Caco-2 (cell line): ENCODE results near the gene SPATS2L. TPM values are rescaled to one million over a fixed set of nuclear protein-coding genes. Genes with fewer than 3 reads are reported as not detected.
A peak's percentile ranks its signal among the peaks of the same experiment; 100 is the strongest.

Source experiments
- BruUV-seq: library from RNA; stranded (reverse); fragments of 400-500 nt; replicated peaks from 2 replicates; lab custom pipeline; 2021; lab: Mats Ljungman, UMichigan
- CTCF ChIA-PET: fragments of 300-600 bp; sonication (Branson Sonifier 250); formaldehyde crosslinking; loops from one replicate; lab custom pipeline; 2022; ENCODE audit warnings: antibody characterized with exemption; lab: Charles Lee
- POLR2A ChIA-PET: fragments of 300-600 bp; sonication (Branson Sonifier 250); formaldehyde crosslinking; loops from one replicate; lab custom pipeline; 2022; ENCODE audit warnings: antibody characterized with exemption; lab: Charles Lee
- DNase-seq, 2 experiments: peaks; one replicate each; pipeline versions ENCODE4 v3.0.0 to v3.0.0-alpha.2; 2020 to 2022
- H3K27me3 ChIP-seq: replicated peaks from 2 replicates; pipeline ENCODE4 v1.6.0; 2011; ENCODE audit warnings: low read length; ENCODE audit not compliant: control insufficient read depth, insufficient read depth
- H3K36me3 ChIP-seq: 2 replicates; pipeline ENCODE4 v1.5.1; 2011; ENCODE audit warnings: low read length; ENCODE audit not compliant: control insufficient read depth, insufficient read depth
- H3K4me1 ChIP-seq: fragments of 250-450 bp; sonication (Bioruptor Pico); 2 replicates; pipeline ENCODE4 v1.5.1; 2020; ENCODE audit warnings: mild to moderate bottlenecking
- H3K4me3 ChIP-seq: 2 replicates; pipeline ENCODE4 v1.5.1; 2011; ENCODE audit warnings: low read depth, mild to moderate bottlenecking, control low read depth, low read length
- H3K9me3 ChIP-seq: fragments of 250-450 bp; sonication (Bioruptor Pico); 2 replicates; pipeline ENCODE4 v1.5.1; 2020; ENCODE audit warnings: mild to moderate bottlenecking, moderate library complexity
- H3K27ac Mint-ChIP-seq: one replicate; pipeline ENCODE4 v1.8.0; 2022; ENCODE audit warnings: mixed read lengths; ENCODE audit not compliant: unreplicated experiment
- H3K27me3 Mint-ChIP-seq: one replicate; pipeline ENCODE4 v1.8.0; 2022; ENCODE audit warnings: mixed read lengths; ENCODE audit not compliant: insufficient read depth, unreplicated experiment
- H3K36me3 Mint-ChIP-seq: one replicate; pipeline ENCODE4 v1.8.0; 2022; ENCODE audit warnings: mild to moderate bottlenecking, mixed read lengths; ENCODE audit not compliant: insufficient read depth, unreplicated experiment
- H3K4me1 Mint-ChIP-seq: one replicate; pipeline ENCODE4 v1.8.0; 2022; ENCODE audit warnings: low read depth, mixed read lengths; ENCODE audit not compliant: unreplicated experiment
- H3K4me3 Mint-ChIP-seq: one replicate; pipeline ENCODE4 v1.8.0; 2022; ENCODE audit warnings: mild to moderate bottlenecking, moderate library complexity, mixed read lengths; ENCODE audit not compliant: unreplicated experiment
- H3K9me3 Mint-ChIP-seq: one replicate; pipeline ENCODE4 v1.8.0; 2022; ENCODE audit warnings: mixed read lengths; ENCODE audit not compliant: unreplicated experiment
- CTCF ChIP-seq, 2 experiments: fragments of 200-600 bp in 1 of 2; IDR thresholded peaks; 1 replicate in 1 of 2; 2 replicates in 1 of 2; pipeline versions ENCODE4 v1.5.1 to v1.8.0; 2011 to 2022; ENCODE audit warnings: antibody characterized with exemption in 1 of 2, control low read depth in 1 of 2, inconsistent platforms in 1 of 2, low read depth in 1 of 2, low read length in 1 of 2, mild to moderate bottlenecking in 1 of 2, moderate library complexity in 1 of 2; ENCODE audit not compliant: insufficient read depth in 1 of 2, severe bottlenecking in 1 of 2, unreplicated experiment in 1 of 2
- intact Hi-C: fragments of 100-400 bp; cut with micrococcal nuclease; formaldehyde crosslinking; loops from one replicate; pipeline ENCODE4 v1.10.0; 2022; ENCODE audit not compliant: unreplicated experiment
- total RNA-seq: library from RNA; stranded (reverse); gene quantifications from 2 replicates; pipeline ENCODE4 v1.2.3, GENCODE V29; 2022

Gene SPATS2L
- total RNA-seq, 1 experiment from 2014 or later: 196 TPM

GRCh38 chr2:200300065-200300464 lies 6.4 kb upstream of the SPATS2L start:
- intact Hi-C loops: loop anchor here (5.0 kb wide), 1 partner anchor 182 kb away; no protein-coding TSS in a partner anchor
- H3K4me3 ChIP-seq: no peak overlapping the region
- ChIA-PET POLR2A (no interaction called here), CTCF (no interaction called here)
- no peak for TF ChIP-seq CTCF (IDR thresholded peaks at IDR 0.05; ENCODE audit: insufficient read depth in 1 of 2, low read depth in 1 of 2, low read length in 1 of 2, severe bottlenecking in 1 of 2, unreplicated experiment in 1 of 2)
- H3K27ac Mint-ChIP-seq: peak overlapping the region; percentile 39
- no peak overlapping the region for H3K4me3 Mint-ChIP-seq
- no peaks in the 10 kb centered on the region for H3K36me3 ChIP-seq
- H3K4me1 ChIP-seq: peaks cover 45% of the 10 kb centered on the region
- peaks cover 6% of the 10 kb centered on the region for H3K36me3 Mint-ChIP-seq
- no TSS peak for BruUV-seq
- H3K9me3 ChIP-seq: no peaks in the 10 kb centered on the region
- H3K27me3 ChIP-seq: no peaks in the 10 kb centered on the region
- DNase-seq: no peak
- no peaks in the 10 kb centered on the region for H3K27me3 Mint-ChIP-seq
- no peaks in the 10 kb centered on the region for H3K9me3 Mint-ChIP-seq
- H3K4me1 Mint-ChIP-seq: peaks cover 47% of the 10 kb centered on the region

- no TSS peak for BruUV-seq
- no peaks in the 10 kb centered on the region for H3K27me3 ChIP-seq
- no peaks in the 10 kb centered on the region for H3K9me3 ChIP-seq
- POLR2A ChIA-PET: no interaction called here
- H3K36me3 ChIP-seq: no peaks in the 10 kb centered on the region
- Mint-ChIP-seq H3K27me3 (no peaks in the 10 kb centered on the region), H3K36me3 (peaks cover 8% of the 10 kb centered on the region), H3K4me1 (peaks cover 46% of the 10 kb centered on the region), H3K27ac (peak overlapping the region; percentile 39), H3K4me3 (no peak overlapping the region), H3K9me3 (no peaks in the 10 kb centered on the region)
- intact Hi-C loops: loop anchor here (5.0 kb wide), 1 partner anchor 182 kb away; no protein-coding TSS in a partner anchor
- peaks cover 48% of the 10 kb centered on the region for H3K4me1 ChIP-seq
- CTCF ChIA-PET: no interaction called here
- no peak overlapping the region for H3K4me3 ChIP-seq
- no peak for DNase-seq
- TF ChIP-seq CTCF (IDR thresholded peaks at IDR 0.05; ENCODE audit: insufficient read depth in 1 of 2, low read depth in 1 of 2, low read length in 1 of 2, severe bottlenecking in 1 of 2, unreplicated experiment in 1 of 2): no peak
Observed at GRCh38 chr2:200300638-200301314, 5.7 kb upstream of the SPATS2L start.

- Mint-ChIP-seq H3K36me3 (peaks cover 17% of the 10 kb centered on the region), H3K9me3 (no peaks in the 10 kb centered on the region), H3K27me3 (no peaks in the 10 kb centered on the region), H3K4me3 (peak overlapping the region; percentile 63), H3K4me1 (peaks cover 38% of the 10 kb centered on the region), H3K27ac (peak overlapping the region; percentile 90)
- TSS peak; percentile 87 for BruUV-seq
- intact Hi-C loops: loop anchor here (2.0 to 5.0 kb wide), 2 partner anchors 180 to 321 kb away; no protein-coding TSS in a partner anchor
- H3K4me3 ChIP-seq: peak overlapping the region; percentile 15; the same call in 1 of the 2 replicates
- no peaks in the 10 kb centered on the region for H3K36me3 ChIP-seq
- no peaks in the 10 kb centered on the region for H3K9me3 ChIP-seq
- DNase-seq: no peak
- POLR2A ChIA-PET: no interaction called here
- CTCF ChIA-PET: no interaction called here
- TF ChIP-seq CTCF (IDR thresholded peaks at IDR 0.05; ENCODE audit: insufficient read depth in 1 of 2, low read depth in 1 of 2, low read length in 1 of 2, severe bottlenecking in 1 of 2, unreplicated experiment in 1 of 2): no peak
- no peaks in the 10 kb centered on the region for H3K27me3 ChIP-seq
- H3K4me1 ChIP-seq: peaks cover 48% of the 10 kb centered on the region
Observed at GRCh38 chr2:200301953-200302858, 4.3 kb upstream of the SPATS2L start.
